ENCODE data around the gene RPL12.

RPL12 gene

DNA sequence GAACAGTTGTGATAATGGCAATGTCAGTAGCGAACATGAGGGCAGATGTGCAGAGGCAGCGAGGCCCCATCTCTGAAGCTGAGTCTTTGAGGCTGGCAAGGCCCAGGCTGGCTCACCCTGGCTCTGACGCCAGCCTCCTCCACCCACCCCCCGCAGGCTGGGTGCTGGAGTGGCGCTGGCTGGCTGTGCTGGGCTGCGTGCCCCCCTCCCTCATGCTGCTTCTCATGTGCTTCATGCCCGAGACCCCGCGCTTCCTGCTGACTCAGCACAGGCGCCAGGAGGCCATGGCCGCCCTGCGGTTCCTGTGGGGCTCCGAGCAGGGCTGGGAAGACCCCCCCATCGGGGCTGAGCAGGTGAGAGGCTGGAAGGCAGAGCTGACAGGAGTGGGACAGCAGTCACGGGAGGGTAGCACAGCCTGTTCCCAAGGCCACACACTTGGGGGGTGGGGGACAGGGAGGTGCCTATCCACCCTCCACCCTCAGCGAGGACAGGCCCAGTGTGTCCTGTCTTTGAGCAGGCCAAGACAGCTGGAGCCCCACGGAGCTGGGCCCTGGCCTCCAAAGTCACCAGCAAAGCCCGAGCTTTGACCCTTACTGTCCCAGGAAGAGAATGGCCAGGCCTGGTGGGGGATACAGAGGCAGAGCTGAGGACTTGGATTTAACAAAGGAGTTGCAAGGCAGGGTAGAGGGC lies 48.7 kb downstream of the RPL12 start:
- no peak for DNase-seq

DNA sequence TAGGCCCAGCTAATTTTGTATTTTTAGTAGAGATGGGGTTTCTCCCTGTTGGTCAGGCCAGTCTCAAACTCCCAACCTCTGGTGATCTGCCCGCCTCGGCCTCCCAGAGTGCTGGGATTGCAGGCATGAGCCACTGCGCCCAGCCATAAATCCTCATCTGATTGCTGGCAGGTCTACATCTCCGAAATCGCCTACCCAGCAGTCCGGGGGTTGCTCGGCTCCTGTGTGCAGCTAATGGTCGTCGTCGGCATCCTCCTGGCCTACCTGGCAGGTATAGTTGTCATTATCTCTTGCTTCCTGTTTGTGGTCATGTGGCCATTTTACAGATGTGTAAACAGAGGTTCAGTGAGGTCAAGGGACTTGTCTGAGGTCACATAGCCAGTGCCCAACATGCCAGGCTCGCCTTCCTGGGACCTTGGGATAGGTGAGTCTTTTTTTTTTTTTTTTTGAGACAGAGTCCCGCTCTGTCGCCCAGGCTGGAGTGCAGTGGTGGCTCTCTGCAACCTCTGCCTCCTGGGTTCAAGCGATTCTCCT lies 51.4 kb downstream of the RPL12 start:
- DNase-seq = no peak

DNA sequence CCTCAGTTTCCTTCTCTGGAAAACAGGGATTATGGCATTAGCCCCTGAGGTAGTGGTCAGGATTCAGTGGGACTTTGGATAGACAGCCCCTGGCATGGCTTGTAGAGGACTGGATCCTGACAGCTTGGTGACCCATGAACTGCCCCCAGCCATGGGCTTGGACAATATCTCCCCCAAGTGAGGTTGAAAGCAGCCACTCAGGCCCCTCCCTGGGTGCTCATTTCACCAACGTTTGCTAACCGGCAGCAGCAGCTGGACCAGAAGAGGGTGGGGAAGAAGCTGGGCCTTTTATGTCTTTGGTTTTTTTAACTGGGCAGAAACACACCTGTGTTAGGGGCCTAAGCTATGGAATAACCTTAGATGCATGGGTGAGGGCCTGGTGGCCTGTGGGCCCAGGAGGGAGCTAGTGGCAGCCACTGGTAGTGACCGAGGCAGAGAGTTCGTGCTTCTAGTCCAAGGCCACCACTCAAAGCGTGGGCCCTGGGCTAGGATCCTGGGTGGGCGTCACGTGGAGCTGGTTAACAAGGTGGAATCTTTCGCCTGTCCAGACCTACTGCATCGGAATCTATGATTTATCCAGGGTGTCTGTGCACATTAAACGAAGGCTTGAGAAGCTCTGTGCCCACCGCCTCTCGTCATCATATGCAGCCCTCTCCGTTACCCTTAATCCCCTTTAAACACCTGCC lies 52.3 kb downstream of the RPL12 start:
- DNase-seq = no peak

DNA sequence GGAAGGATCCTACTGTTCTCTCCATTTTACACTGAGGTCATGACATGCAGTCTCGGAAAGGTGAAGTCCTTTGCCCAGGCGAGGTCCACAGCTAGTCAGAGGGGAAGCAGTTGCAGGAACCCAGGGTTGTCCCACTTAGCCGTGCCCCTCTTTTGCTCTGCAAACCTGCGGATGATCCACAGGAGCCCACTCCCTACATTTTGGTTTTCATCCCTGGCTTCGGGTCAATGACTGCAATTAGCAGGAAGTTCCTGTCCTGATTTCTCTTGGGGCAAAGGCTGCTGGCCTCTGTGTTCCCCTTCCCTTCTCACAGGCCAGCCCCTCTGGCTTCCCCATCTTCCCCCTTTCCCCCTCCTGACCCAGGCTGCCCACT lies 52.9 kb downstream of the RPL12 start:
- no peak for DNase-seq

Measured in activated CD8-positive, alpha-beta memory T cell treated with anti-CD3 and anti-CD28 coated beads, Interleukin-2, amount 50 U/mL, for 4 hours (primary cell).